Left ventricle myocardium inferior (tissue), 1 donor: ENCODE results near the gene LTB4R2. TPM values are rescaled to one million over a fixed set of nuclear protein-coding genes. Genes with fewer than 3 reads are reported as not detected.

Experiments used
- DNase-seq: peaks from one replicate; pipeline ENCODE4 v3.0.0-alpha.2; 2020
- H3K27ac ChIP-seq: fragments of 200-600 bp; replicated peaks from 2 replicates; pipeline ENCODE4 v1.8.0; 2021
- H3K27me3 ChIP-seq: fragments of 200-600 bp; 2 replicates; pipeline ENCODE4 v1.8.0; 2021; ENCODE audit warnings: low read depth
- H3K36me3 ChIP-seq: fragments of 200-600 bp; 2 replicates; pipeline ENCODE4 v1.8.0; 2021
- H3K4me1 ChIP-seq: fragments of 200-600 bp; 2 replicates; pipeline ENCODE4 v1.8.0; 2021
- H3K4me3 ChIP-seq: fragments of 200-600 bp; 2 replicates; pipeline ENCODE4 v1.8.0; 2021; ENCODE audit warnings: mild to moderate bottlenecking, moderate library complexity
- H3K9me3 ChIP-seq: fragments of 200-600 bp; replicated peaks from 2 replicates; pipeline ENCODE4 v1.8.0; 2021
- CTCF ChIP-seq: fragments of 200-600 bp; IDR thresholded peaks from 2 replicates; pipeline ENCODE4 v1.8.0; 2021; ENCODE audit warnings: antibody characterized with exemption, mild to moderate bottlenecking, borderline replicate concordance
- intact Hi-C: fragments of 100-400 bp; cut with micrococcal nuclease; formaldehyde crosslinking; loops from one replicate; pipeline ENCODE4 v1.11.0; 2022
- total RNA-seq: library from RNA; stranded (reverse); fragmentation: NEBNext Ultra II Directional; extraction: Animal tissue kit (Norgen Biotek cat#: 25700); gene quantifications from one replicate; pipeline ENCODE4 v1.2.1, GENCODE V29; 2021
- donor health status: DM: no; HTN: yes; CAD: no; lungs with severe emphysema.

The LTB4R2 gene
- total RNA-seq, 1 donor from 2014 or later: 0.71 TPM

DNA sequence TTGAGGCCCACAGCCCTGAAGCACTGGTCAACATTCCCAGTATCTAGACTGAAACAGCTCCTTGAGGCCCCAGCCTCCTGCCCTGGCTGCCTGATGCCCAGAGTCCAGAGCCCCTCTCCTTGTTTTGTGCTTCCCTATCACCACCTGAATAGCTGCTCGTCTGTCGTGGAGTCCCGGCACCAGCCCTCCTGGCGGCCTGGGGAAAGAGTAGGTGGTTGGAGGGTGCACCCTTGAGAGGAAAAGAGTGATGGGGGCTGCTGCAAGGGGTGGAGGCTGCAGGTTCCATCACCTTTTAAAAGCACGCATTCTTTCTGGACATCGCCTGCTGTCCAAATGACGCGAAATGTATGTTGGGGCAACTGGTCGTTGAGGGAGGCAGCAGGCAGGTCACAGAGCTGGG, 41.7 kb upstream of the LTB4R2 start:
- peaks cover 22% of the 10 kb centered on the region for H3K4me1 ChIP-seq
- peaks cover 48% of the 10 kb centered on the region for H3K36me3 ChIP-seq
- H3K9me3 ChIP-seq: no peaks in the 10 kb centered on the region
- no peak for TF ChIP-seq CTCF
- no peak overlapping the region for H3K27ac ChIP-seq
- no peaks in the 10 kb centered on the region for H3K27me3 ChIP-seq
- no peak overlapping the region for H3K4me3 ChIP-seq
- DNase-seq: no peak
- intact Hi-C loops: no loop called here

- Histone ChIP-seq H3K4me1 (peaks cover 32% of the 10 kb centered on the region), H3K9me3 (no peaks in the 10 kb centered on the region), H3K36me3 (peaks cover 48% of the 10 kb centered on the region), H3K27ac (no peak overlapping the region), H3K27me3 (no peaks in the 10 kb centered on the region), H3K4me3 (no peak overlapping the region)
- intact Hi-C loops: no loop called here
- TF ChIP-seq CTCF: no peak
- DNase-seq: no peak
Observed at GRCh38 chr14:24269368-24269767, 40.6 kb upstream of the LTB4R2 start.

GRCh38 chr14:24269910-24270536, 39.9 kb upstream of the LTB4R2 start:
- peaks cover 48% of the 10 kb centered on the region for H3K36me3 ChIP-seq
- H3K4me3 ChIP-seq: no peak overlapping the region
- no peak overlapping the region for H3K27ac ChIP-seq
- peaks cover 35% of the 10 kb centered on the region for H3K4me1 ChIP-seq
- intact Hi-C loops: no loop called here
- no peak for DNase-seq
- no peaks in the 10 kb centered on the region for H3K27me3 ChIP-seq
- no peaks in the 10 kb centered on the region for H3K9me3 ChIP-seq
- no peak for TF ChIP-seq CTCF

GRCh38 chr14:24270537-24271133, 39.3 kb upstream of the LTB4R2 start:
- Histone ChIP-seq H3K27ac (peak overlapping the region; percentile 99), H3K4me1 (peaks cover 35% of the 10 kb centered on the region), H3K4me3 (peak overlapping the region; percentile 90), H3K9me3 (no peaks in the 10 kb centered on the region), H3K27me3 (no peaks in the 10 kb centered on the region), H3K36me3 (peaks cover 45% of the 10 kb centered on the region)
- no peak for TF ChIP-seq CTCF
- intact Hi-C loops: no loop called here
- DNase-seq: no peak

- intact Hi-C loops: no loop called here
- Histone ChIP-seq H3K36me3 (peaks cover 38% of the 10 kb centered on the region), H3K4me3 (peak within 1 kb of the TSS; percentile 90), H3K9me3 (no peaks in the 10 kb centered on the region), H3K4me1 (peaks cover 35% of the 10 kb centered on the region), H3K27ac (peak within 1 kb of the TSS; percentile 99), H3K27me3 (no peaks in the 10 kb centered on the region)
- peak; percentile 88 for DNase-seq
- TF ChIP-seq CTCF: peak; percentile 83
Observed at GRCh38 chr14:24271134-24271833, 38.7 kb upstream of the LTB4R2 start, which contains the start of gene RABGGTA. TSS of gene RABGGTA (minus strand) at chr14:24271597. CDS start at chr14:24271115, 482 bp downstream.
